ENCODE measurements around the gene LPCAT3.

DNA sequence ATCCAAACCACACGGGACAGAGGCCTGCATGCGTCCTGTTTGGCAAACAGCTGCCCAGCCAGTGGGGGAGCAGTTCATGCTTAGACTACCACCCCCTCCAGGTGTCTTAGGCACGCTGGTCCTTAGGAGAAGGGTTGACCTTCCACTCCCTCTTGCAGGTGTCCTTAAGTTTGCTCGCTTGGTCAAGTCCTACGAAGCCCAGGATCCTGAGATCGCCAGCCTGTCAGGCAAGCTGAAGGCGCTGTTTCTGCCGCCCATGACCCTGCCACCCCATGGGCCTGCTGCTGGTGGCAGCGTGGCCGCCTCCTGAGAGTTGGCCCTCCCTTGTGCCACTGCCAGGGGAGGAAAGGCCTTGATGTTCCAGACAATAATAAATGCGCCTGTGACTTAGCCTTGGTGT, 72.7 kb downstream of the LPCAT3 start:
- TF ChIP-seq, protein P1, sequence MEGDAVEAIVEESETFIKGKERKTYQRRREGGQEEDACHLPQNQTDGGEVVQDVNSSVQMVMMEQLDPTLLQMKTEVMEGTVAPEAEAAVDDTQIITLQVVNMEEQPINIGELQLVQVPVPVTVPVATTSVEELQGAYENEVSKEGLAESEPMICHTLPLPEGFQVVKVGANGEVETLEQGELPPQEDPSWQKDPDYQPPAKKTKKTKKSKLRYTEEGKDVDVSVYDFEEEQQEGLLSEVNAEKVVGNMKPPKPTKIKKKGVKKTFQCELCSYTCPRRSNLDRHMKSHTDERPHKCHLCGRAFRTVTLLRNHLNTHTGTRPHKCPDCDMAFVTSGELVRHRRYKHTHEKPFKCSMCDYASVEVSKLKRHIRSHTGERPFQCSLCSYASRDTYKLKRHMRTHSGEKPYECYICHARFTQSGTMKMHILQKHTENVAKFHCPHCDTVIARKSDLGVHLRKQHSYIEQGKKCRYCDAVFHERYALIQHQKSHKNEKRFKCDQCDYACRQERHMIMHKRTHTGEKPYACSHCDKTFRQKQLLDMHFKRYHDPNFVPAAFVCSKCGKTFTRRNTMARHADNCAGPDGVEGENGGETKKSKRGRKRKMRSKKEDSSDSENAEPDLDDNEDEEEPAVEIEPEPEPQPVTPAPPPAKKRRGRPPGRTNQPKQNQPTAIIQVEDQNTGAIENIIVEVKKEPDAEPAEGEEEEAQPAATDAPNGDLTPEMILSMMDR (conservative IDR thresholded peaks at IDR 0.05; ENCODE audit: low read depth, low read length) = no peak
- TF ChIP-seq EZH2 (IDR thresholded peaks at IDR 0.05; ENCODE audit: borderline replicate concordance, low read depth, low read length, poor library complexity, severe bottlenecking) = no peak
